Eye (tissue), 1 donor: ENCODE results near the gene STXBP4.
A peak's percentile ranks its signal among the peaks of the same experiment; 100 is the strongest.

ENCODE experiments used
- DNase-seq: peaks from one replicate; pipeline ENCODE4 v3.0.0-alpha.2; 2015

Gene STXBP4, protein sequence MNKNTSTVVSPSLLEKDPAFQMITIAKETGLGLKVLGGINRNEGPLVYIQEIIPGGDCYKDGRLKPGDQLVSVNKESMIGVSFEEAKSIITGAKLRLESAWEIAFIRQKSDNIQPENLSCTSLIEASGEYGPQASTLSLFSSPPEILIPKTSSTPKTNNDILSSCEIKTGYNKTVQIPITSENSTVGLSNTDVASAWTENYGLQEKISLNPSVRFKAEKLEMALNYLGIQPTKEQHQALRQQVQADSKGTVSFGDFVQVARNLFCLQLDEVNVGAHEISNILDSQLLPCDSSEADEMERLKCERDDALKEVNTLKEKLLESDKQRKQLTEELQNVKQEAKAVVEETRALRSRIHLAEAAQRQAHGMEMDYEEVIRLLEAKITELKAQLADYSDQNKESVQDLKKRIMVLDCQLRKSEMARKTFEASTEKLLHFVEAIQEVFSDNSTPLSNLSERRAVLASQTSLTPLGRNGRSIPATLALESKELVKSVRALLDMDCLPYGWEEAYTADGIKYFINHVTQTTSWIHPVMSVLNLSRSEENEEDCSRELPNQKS

DNA sequence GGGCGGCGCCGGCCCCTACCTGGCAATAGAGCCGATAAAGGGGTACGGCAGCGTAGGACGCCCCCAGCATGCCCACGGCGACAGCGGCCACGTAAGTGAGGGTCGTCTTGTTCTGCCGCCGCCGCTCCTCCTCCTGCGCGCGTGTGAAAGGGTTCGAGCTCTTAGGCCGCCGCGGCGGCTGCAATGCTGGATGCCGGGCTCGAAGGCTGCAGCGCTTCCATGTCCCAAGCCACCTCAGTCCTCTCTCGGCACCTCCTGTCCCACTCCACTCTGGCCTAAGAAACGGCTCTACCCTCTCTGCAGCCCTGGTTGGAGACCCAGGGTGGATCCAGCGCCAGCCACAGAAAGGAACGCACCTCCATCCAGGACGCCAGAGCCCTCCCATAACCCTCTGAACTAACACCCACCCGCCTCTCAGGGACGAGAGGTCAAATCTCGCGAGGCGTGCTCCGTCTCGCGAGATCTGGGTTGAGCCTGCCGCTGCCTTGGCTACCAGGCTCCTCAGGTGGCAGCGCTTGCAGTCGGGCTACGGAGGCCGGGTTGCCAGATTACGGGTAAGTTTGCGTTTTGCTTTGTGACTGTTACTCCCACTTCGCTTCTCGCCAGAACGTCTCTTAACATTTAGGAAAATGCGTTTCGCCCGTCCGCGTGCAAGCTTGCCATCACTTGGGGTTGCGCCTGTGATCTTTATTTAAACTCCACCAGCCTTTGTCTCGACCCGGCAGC is at the start of gene STXBP4, which contains the start of gene COX11:
Gene STXBP4, plus strand, starts transcription at position 504 of the 726 bp plus-strand sequence. CDS start 17,455 bp downstream, outside the sequence.
Gene COX11, minus strand, starts transcription at position 393 of the 726 bp plus-strand sequence. Its CDS starts 8 bp downstream, at position 385.
- DNase-seq = peak; percentile 99

DNA sequence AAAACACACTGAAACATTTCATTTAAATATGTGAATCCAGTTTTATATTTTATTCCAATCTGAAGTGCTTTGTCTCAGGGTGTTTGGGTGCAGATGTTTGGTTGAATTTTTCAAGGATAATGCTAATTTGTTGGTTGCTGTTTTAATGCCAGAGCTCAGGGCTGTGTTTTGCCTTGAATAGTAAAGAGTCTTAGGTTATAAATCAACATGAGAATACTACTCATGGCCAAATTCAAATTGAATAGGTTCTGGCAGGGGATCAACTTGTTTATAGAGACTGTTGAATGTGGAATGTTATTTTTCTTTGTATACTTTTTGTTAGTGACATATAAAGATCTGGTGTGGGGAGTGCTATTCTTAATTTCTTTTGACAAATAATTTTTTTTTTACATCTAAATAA is 49.1 kb upstream of the STXBP4 start:
- DNase-seq = no peak

DNA sequence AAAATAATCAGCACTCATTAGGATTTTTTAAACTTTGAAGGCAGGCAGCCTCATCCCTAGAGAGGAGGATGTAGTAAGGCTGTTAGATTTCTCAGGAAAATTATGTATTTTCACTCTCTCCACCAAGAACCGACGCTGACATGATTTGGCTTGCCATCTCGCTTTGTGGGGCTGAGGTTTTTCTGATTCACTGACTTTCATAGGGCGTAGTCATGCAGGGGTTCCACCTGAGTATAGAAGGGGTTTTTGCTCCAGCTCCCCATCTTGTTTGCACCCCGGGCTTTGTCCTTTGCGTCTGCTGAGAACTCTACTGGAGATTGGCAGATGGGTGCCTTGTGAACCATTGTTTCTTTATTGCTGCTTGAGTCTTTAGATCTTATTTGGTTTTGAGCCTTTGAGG is 47.7 kb upstream of the STXBP4 start:
- no peak for DNase-seq

DNA sequence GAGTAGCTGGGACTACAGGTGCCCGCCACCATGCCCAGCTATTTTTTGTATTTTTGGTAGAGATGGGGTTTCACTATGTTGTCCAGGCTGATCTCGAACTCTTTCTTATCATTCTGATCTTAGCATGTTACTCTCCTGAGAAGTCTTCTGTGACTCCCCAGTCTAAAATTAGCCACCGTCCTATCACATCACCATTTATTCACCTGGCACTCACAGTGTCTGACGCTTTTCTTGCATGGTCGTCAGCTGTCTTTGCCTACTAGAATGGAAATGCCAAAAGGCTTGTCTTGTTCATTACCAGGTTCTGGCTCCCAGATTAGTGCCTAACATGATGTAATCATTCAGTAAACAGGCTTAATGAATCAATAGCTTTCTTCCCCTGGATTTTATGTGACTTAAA is 44.2 kb upstream of the STXBP4 start:
- no peak for DNase-seq

DNA sequence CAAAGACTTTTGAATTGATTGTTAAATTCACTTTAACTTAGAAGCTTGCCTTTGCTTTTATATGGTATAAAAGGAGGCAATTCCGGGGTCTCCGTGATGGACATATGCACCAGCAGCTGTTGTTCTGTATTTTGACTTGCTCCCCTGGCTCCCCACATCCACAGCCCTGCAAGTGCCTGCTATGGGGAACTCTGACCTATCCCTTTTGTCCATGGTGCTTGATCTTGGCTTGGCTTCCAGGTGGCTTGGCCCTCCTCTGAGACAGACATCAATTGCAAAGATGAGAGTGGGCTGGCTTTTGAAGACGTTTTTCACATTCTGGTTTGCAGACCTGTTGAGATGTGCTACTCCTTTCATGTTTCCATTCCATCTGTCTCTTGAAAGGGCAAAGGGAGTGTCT is 41.0 kb upstream of the STXBP4 start:
- DNase-seq = no peak

DNA sequence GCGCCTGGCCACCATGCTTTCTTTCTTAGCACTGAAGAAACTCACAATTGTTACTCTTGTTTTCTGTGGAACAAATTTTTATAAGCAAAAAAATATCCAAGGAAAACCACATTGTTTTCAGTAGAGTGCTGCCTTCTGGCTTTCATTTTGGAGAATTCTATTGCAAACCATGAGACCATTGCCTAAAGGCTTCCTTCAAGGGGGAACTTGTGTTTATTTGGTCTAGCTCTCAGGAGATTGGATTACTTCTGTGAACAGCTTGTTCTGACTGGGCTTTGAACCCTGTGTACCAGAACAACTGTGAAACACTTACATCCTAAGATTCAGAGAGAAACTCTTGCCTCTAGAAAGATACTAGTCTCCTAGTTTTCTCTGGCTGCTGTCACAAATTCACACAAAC is 35.9 kb upstream of the STXBP4 start:
- no peak for DNase-seq

DNA sequence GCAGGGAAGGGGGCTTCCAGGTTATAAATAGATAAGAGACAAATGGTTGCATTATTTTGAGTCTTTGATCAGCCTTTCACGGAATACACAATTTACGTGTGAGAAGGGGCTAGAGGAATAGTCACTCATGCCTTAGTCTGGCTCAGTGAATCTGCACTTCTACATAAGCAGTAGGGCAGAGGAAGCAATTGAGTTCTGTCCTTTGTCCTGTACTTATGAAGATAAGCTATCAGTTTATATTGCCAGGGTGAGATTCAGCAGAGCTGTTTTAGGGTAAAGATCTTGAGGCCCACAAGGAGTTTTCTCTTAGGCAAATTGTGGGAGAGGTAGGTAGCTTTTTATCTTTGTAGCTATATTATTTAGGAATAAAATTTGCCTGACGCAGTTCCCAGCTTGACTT is 34.6 kb upstream of the STXBP4 start:
- DNase-seq = no peak

DNA sequence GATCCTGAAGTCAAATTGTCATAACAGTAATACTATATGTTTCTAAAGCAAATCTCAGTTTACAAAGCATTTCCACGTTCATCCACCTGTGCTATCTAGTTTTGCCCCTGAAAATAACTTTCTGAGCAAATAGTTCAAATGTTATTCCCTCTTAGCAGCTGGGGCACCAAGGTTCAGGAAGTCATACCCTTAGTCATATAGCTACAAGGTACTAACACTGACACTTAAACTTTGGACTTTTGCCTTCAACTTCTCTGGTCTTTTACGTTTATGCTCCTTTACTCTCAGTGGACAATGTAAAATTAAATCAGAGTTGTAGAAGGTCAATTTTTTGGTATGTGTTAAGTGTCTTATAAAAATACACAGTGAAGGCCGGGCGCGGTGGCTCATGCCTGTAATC is 33.1 kb upstream of the STXBP4 start:
- no peak for DNase-seq

DNA sequence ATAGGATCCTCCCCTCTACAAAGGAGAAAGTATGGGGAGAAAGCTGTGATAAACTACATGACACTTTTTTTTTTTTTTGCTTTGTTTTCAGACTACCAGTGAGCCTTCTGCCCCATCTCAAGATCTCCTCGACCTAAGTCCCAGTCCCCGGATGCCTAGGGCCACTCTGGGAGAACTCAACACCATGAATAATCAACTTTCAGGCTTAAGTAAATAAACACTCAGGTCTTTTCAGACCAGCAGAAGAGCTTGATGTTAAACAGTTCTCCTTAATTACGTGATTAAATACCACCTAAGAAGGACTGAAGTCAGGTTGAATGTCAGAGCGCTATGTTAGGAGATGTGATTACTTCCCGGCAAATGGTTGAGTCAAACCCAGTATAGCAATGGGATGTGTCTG is 31.5 kb upstream of the STXBP4 start:
- no peak for DNase-seq

DNA sequence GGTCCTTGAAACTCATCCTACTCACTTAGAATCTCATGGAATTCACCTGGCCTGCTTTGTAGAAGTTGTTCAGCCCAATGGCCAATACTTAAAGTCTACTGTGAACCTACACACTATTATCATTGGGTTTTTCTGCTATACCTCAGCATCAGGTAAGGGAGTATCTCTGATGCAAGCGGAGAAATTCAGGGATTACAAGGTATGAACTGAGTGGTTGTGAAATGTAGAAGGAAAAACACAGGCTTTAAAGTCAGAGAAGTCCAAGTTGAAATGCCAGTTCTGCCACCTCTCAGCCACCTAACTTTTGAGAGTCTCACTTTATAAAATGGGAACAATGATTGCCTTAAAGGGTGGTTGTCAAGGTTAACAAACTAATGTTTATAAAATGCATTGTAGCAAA is 31.1 kb upstream of the STXBP4 start:
- DNase-seq = no peak

DNA sequence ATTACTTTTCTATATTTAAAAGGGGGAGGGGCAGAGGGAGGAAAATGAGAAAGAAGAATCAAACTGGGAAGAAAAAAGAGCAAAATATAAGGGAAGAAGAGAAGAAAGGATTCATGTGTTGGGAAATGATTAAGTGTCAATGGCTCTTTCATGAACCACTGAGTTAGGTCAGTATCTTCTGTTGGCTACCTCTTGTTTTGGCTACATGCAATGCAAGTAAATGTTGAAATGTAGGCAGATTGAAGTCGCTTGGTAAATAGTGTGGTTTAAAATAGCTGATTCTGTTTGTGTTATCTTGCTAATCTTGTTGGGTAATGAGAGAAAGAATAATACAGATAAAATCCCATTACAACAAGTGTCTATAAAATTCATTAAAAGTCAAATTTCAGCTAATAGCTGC is 27.3 kb upstream of the STXBP4 start:
- no peak for DNase-seq

DNA sequence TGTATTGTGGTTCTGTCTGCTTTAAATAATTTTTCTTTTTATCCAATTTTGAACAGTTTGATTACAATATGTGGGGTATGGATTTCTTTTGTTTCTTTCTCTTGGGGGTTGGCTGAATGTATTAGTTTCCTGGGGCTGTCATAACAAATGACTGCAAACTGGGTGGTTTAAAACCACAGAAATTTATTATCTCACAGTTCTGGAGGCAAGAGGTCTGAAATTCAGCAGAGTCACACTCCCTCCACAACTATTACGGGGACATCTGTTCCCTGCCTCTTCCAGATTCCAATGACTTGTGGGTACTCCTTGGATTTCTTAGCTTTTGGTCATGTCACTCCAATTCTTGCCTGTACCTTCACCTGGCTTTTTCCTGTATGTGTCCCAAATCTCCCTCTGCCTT is 23.8 kb upstream of the STXBP4 start:
- peak; percentile 4 for DNase-seq

DNA sequence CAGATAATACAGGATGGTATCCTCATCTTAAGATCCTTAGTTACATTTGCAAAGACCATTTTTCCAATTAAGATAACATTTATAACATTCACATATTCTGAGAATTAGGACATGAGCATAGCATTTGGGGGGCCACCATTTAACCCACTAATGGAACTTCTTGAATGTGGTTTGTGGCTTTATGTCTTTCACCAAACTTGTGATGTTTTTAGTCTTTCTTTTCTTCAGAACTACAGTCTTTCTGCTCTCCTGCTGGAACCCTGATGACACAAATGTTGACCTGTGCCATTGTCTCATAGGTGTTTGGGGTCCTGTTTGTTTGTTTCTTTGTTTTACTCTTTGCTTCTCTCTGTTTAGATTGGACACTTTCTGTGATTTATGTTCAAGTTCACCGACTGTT is 23.3 kb upstream of the STXBP4 start:
- DNase-seq = no peak

DNA sequence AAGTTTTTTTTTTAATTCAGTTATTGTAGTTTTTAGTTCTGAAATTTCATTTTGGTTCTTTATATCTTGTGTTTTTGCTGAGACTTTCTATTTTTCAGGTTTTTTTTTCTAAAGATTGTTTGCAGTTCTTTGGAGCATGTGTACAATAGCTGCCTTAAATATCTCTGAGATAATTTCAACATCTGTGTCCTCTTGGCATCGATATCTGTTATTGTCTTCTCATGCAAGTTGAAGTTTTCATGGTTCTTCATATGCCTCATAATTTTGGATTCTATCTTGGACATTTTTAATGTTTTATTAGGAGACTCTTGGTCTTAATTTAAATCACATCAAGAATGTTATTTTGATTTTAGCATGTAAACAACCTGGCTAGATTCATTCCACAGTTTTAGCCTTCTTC is 22.9 kb upstream of the STXBP4 start:
- peak; percentile 12 for DNase-seq

DNA sequence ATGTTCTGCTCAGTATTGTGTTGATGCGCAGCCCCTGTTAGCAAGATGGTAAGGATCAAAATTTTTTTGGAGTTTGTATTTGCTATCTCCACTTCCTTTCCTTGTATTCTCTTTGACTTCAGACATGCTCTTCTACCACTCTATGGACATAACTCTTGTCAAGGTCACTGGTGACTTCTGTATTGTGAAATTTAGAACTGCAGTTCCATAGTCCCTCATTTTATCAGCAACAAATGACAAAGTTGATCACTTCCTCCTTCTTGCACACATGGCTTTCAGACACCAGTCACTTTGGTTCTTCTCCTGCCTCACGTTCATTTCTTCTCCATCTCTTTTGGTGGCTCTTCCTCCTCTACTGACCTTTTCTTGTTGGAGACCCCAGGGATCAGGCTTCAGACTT is 21.2 kb upstream of the STXBP4 start:
- DNase-seq = no peak

DNA sequence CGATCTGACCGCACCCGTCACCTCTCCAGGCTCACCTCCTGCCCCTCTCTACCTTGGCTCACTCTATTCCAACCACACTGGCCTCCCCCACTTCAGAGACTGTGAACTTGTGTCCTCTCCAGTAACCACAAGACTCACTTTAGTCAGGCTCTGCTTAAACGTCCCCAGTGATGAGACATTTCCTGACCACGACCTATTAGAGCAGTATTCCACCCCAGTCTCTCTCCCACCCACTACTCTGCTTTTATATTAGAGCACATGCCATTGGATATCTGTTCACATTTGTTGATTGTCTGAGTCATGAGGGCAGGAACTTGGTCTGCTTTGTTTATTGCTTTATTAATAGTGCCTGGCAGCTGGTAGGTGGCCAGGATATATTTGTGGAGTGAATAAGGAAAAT is 20.2 kb upstream of the STXBP4 start:
- DNase-seq = no peak

DNA sequence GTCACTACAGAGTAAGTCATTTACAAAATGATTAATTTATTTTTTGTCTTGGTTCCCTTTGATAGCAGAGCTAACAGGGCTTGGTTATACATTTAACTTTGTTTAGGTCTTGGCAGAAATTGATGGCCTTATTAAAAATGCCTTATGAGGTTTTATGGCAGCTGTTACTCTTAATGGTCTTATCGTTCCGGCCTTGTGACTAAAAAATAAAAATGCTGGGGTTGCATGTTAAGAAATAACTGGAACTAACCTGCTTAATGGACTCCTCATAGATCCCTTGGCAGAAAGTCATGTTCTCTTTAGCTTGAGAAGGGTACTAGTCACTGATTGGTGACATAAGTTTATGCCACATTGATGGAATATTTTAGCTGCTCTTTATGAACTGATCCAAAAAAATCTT is 18.4 kb upstream of the STXBP4 start:
- no peak for DNase-seq

DNA sequence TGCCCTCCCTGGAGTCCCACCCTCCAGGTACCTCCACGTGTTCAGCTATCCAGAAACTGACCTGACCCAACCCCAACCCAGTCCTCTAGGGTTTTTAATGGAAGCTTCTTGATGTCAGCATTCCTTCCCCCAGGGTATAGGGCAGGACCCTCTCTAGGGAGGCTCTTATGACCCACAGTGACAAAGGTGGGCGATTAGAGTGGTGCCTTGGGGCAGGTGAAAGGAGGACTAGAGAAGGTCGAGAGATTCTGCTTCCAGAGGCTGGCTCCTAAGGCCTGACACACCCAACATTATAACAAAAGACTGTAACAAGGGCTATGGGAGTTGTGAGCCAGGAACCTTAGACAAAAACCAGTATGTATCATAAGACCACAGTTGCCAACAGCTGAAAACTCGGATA is 17.3 kb upstream of the STXBP4 start:
- DNase-seq = no peak

DNA sequence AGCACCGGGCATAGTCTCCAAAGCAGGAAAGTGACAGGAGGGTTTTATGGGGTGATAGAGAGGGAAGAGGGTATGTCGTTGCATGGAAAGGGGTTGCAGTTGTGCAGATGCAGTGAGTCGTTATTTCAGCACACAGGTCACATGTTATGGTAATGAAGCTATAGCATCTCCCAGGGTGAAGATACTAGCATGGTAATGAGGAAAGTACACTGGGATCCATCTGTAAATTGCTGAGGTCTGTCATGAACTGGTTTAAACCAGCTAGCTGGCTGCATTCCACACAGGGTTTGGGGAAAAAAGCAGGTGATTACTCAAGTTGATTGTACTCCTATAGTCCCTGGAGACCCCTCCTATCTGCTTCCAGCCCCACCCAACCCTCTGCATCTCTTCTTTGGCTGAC is 11.8 kb upstream of the STXBP4 start:
- no peak for DNase-seq

DNA sequence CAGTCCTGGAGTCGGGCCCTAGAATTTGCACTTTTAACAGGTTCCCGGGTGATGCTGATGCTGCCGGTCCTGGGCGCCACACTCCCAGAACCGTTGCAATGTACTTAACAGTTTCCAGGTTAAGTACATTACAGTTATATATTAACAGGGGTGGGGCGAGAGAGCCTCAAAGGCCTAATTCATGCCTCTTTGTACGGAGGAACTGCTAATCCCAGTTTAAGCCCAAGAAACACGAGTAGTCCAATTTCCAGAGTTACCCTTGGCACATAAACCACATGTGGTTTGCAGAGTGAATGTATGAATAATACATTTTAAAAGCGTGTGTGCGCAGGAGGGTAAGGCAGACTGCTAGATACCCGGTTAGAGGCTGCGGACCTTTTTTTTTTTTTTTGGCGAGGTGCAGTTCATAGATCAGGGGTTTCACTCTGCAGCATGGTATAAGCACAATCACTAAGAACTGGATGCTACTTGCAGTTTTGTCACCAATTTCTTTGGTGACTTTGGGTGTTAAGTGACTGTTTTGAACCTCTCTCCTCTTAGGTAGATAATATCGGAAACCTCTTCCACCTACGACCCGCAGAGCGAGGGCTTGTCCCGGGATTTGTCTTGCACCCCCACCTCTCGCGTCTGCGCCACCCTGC is 824 bp upstream of the STXBP4 start:
- no peak for DNase-seq

DNA sequence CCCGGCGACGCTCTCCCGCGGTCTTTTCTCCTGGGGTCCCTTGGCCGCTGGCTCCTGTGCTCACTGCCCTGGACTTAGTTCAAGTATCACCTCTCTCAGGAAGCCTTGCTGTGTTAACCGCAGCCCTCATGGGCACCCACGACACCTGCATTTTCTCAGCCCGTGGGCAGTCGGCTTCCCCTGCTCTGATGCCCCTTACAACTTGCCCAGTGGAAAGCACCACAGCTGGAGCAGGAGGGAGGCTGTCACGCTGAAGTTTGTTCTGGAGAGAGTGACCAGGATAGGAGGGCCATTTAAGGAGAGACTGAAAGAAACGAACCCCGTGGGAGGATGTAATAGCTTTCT is 395 bp downstream of the STXBP4 start:
- no peak for DNase-seq

DNA sequence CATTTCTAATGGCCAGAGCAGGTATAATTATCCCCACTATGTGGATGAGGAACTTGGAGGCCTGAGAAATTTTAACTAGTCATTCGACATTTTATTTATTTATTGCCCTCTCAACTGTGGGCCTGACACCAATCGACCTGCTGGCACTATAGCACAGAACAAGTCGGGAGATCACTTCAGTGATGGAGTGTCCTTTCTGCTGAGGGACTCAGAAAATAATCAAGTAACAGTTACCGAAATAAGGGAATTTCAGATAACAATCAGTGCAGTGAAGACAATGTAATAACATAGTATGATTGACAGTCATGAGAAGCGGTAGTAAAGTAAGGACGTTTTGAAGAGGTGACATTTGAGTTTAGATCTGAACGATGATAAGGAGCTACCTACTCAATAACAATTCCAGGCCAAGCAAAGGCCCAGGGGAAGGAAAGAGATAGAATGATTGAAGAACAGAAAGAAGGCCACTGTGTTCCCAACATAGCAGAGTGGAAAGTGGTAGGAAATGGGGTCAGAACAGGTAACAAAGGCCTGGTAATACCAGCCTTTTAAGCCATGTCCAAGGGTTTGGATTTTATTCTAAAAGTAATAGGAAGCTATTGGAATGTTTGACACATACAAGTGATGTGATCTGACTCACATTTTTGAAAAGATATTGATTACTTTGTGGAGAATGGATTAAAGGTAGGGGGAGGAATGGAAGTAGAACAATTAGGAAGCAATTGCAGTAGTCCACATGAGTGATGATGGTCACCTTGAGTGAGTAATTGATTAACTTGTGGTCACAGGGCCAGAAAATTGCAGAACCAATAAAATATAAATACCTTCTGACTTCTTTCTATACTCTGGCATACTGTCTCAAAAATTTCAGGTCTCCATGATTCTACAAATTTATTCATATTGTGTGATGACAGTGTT is 1.4 kb downstream of the STXBP4 start:
- DNase-seq = no peak

DNA sequence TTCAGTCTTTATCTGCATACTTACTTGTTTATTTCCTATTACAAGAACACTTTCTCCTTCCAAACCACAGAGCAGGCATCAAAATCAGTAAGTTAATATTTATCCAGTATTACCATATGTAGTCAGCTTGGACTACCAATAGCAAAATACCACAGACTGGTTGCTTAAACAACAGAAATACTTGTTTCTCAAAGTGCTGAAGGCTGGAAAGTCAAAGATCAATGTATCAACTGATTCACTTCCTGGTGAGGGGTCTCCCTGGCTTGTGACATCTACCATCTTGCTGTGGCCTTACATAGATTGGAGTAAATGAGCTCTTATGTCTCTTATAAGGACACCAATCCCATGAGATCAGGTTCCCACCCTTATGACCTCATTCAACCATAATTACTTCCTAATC is 2.6 kb downstream of the STXBP4 start:
- DNase-seq = no peak
